H1 (cell line): ENCODE results near the gene MRPS35.

Experiments
- ASH2L ChIP-seq: fragments of 200-600, 300-600 bp; sonication (generic); IDR thresholded peaks from one replicate; pipeline ENCODE4 v1.7.1; 2017; ENCODE audit warnings: low read length
- BRCA1 ChIP-seq: IDR thresholded peaks from 2 replicates; pipeline ENCODE4 v1.6.1; 2012; ENCODE audit warnings: low read depth, low read length, improper control_type of control experiment
- EGR1 ChIP-seq: IDR thresholded peaks from 2 replicates; pipeline ENCODE4 v1.6.1; 2011; ENCODE audit warnings: low read depth, low read length, borderline replicate concordance
- EZH2 ChIP-seq: fragments of 200-600 bp; sonication (generic); IDR thresholded peaks from 2 replicates; pipeline ENCODE4 v1.7.1; 2012; ENCODE audit warnings: low read depth, mild to moderate bottlenecking, moderate library complexity, low read length, inconsistent platforms; ENCODE audit not compliant: severe bottlenecking
- JUND ChIP-seq: IDR thresholded peaks from 2 replicates; pipeline ENCODE4 v1.6.1; 2011; ENCODE audit warnings: mild to moderate bottlenecking, improper control_type of control experiment, low read length
- MAX ChIP-seq: IDR thresholded peaks from 2 replicates; pipeline ENCODE4 v1.6.1; 2012; ENCODE audit warnings: inconsistent platforms
- PHF8 ChIP-seq: fragments of 200-600 bp; sonication (generic); conservative IDR thresholded peaks from 2 replicates; pipeline ENCODE4 v1.7.1; 2012; ENCODE audit warnings: low read depth, mild to moderate bottlenecking, inconsistent platforms, low read length, moderate library complexity
- POLR2A ChIP-seq, 2 experiments: IDR thresholded peaks; 1 replicate in 1 of 2; 2 replicates in 1 of 2; pipeline ENCODE4 v1.6.1; 2011; ENCODE audit warnings: low read depth in 2 of 2, low read length in 2 of 2, mild to moderate bottlenecking in 2 of 2; ENCODE audit errors: control extremely low read depth in 1 of 2
- POLR2AphosphoS5 ChIP-seq: IDR thresholded peaks from 2 replicates; pipeline ENCODE4 v1.6.1; 2011; ENCODE audit warnings: low read depth, low read length
- RAD21 ChIP-seq, 2 experiments: IDR thresholded peaks in 1 of 2; conservative IDR thresholded peaks in 1 of 2; 2 replicates each; pipeline ENCODE4 v1.6.1; 2011; ENCODE audit warnings: low read depth in 2 of 2, low read length in 2 of 2, improper control_type of control experiment in 1 of 2, inconsistent platforms in 1 of 2, mild to moderate bottlenecking in 1 of 2, moderate library complexity in 1 of 2
- TF ChIP-seq, protein P1 (sequence below), 3 experiments: IDR thresholded peaks; 1 replicate in 2 of 3; 2 replicates in 1 of 3; pipeline versions ENCODE4 v1.5.1 to v1.6.1; 2011; ENCODE audit warnings: low read length in 3 of 3, mild to moderate bottlenecking in 3 of 3, inconsistent platforms in 2 of 3, low read depth in 1 of 3, moderate library complexity in 1 of 3; ENCODE audit not compliant: insufficient read depth in 1 of 3; ENCODE audit errors: control extremely low read depth in 1 of 3

DNA sequence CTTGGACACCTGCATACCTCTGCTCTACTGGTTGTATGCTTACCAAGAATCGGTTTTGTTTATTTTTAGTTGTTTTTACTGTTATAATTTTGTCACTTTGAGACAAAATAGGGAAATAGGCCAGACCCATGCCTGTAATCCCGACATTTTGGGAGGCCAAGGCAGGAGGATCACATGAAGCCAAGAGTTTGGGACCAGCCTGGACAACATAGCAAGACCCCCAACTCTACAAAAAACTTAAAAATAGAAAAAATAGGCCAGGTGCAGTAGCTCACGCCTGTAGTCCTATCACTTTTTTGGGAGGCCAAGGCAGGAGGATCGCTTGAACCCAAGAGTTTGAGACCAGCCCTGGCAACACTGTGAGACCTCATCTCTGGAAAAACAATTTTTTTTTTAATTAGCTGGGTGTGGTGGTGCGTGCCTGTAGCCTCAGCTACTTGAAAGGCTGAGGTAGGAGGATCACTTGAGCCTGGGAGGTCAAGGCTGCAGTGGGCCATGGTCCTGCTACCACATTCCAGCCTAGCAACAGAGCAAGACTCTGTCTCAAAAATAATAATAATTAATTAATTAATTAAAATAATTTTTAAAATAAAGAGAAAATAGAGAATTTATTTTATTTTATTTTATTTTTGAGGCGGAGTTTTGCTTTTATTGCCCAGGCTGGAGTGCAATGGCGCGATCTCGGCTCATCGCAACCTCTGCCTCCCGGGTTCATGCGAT is 1.3 kb upstream of the MRPS35 start:
- TF ChIP-seq EZH2 (no peak), RAD21 (IDR thresholded peaks at IDR 0.05 in 1 of 2, conservative IDR thresholded peaks at IDR 0.05 in 1 of 2; ENCODE audit: low read depth in 2 of 2, low read length in 2 of 2) (no peak), PHF8 (no peak), BRCA1 (no peak), POLR2A (IDR thresholded peaks at IDR 0.05; ENCODE audit: control extremely low read depth in 1 of 2, low read depth in 2 of 2, low read length in 2 of 2) (no peak), MAX (no peak), POLR2AphosphoS5 (no peak), ASH2L (no peak), JUND (no peak), EGR1 (no peak)
- TF ChIP-seq, protein P1, sequence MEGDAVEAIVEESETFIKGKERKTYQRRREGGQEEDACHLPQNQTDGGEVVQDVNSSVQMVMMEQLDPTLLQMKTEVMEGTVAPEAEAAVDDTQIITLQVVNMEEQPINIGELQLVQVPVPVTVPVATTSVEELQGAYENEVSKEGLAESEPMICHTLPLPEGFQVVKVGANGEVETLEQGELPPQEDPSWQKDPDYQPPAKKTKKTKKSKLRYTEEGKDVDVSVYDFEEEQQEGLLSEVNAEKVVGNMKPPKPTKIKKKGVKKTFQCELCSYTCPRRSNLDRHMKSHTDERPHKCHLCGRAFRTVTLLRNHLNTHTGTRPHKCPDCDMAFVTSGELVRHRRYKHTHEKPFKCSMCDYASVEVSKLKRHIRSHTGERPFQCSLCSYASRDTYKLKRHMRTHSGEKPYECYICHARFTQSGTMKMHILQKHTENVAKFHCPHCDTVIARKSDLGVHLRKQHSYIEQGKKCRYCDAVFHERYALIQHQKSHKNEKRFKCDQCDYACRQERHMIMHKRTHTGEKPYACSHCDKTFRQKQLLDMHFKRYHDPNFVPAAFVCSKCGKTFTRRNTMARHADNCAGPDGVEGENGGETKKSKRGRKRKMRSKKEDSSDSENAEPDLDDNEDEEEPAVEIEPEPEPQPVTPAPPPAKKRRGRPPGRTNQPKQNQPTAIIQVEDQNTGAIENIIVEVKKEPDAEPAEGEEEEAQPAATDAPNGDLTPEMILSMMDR (IDR thresholded peaks at IDR 0.05; ENCODE audit: control extremely low read depth in 1 of 3, insufficient read depth in 1 of 3, low read depth in 1 of 3, low read length in 3 of 3): no peak
